Muscle of arm (tissue), 12 donors: Measurements from ENCODE around the gene PTPRN2. TPM values are rescaled to one million over a fixed set of nuclear protein-coding genes. Genes with fewer than 3 reads are reported as not detected.
"Not testable (repeated sequence)": the region's sequence is repeated elsewhere in the genome, so short reads cannot be mapped to it uniquely, and the experiment has no call there.

ENCODE experiments used
- DNase-seq: peaks from one replicate; pipeline ENCODE4 v3.0.0-alpha.2; 2013
- polyA plus RNA-seq, 12 donors: library from polyadenylated mRNA; unstranded; fragments of 120-200 nt; gene quantifications; one replicate each; pipeline ENCODE4 v1.2.1, GENCODE V29; 2013; ENCODE audit not compliant: insufficient read length in 12 of 12

The PTPRN2 gene
- polyA plus RNA-seq, 12 donors: 1.6 to 8.7 (median 2.3) TPM; not detected in 1

- DNase-seq: no peak
Measured at GRCh38 chr7:157962458-157963306, 624.9 kb downstream of the PTPRN2 start.

DNA sequence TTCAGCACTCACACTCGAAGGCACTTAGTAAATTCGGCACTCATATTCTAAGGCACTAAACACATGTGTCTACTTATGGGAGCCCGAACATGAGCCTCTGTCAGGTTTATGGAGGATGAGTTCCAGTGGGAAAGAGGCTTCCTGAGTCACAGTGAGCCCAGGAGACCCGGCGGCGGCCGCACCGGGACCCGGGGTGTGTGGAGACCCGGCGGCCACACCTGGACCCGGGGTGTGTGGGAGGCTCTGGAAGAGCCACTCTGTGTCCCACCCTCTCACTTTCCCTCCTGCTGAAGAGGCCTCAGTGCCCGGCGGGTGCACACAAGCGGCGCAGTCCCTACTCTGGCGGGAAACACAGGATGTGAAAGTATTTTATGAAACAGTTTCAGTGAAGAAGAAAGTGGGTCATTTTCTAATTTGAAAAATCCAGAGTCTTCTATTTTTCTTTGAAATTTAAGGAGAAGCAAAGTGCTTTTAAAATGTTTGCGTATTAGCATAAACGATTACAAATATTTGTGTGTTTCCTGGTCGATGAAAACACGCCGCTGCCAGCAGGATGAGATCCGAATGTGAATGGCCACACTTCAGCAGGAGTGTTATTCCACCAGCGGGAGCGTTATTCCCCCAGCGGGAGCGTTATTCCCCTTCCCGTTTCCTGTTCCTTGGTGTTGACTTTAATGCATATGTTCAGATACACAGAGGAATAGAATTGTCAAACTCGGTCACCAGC lies 625.7 kb downstream of the PTPRN2 start:
- DNase-seq: no peak

- no peak for DNase-seq
Measured at GRCh38 chr7:157955348-157955999, 632.1 kb downstream of the PTPRN2 start.

DNA sequence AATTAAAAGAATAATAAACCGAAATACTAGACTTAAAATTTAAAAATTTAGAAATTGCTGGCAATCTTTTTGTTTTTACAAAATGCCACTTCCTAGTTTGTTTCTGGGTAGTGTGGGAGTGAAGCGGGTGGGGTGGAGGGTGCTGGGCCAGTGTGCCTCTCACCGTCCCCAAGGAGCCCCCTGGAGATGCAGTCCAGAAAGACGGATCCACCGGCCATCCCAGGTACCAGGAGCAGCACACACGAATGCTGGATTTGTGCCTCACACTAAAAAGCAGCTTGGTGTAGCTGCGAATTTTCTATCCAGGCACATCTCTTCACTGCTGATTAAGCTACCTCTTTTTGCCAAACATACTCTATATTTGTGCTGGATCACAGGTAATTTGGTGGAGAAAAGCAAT lies 632.7 kb downstream of the PTPRN2 start:
- no peak for DNase-seq

DNA sequence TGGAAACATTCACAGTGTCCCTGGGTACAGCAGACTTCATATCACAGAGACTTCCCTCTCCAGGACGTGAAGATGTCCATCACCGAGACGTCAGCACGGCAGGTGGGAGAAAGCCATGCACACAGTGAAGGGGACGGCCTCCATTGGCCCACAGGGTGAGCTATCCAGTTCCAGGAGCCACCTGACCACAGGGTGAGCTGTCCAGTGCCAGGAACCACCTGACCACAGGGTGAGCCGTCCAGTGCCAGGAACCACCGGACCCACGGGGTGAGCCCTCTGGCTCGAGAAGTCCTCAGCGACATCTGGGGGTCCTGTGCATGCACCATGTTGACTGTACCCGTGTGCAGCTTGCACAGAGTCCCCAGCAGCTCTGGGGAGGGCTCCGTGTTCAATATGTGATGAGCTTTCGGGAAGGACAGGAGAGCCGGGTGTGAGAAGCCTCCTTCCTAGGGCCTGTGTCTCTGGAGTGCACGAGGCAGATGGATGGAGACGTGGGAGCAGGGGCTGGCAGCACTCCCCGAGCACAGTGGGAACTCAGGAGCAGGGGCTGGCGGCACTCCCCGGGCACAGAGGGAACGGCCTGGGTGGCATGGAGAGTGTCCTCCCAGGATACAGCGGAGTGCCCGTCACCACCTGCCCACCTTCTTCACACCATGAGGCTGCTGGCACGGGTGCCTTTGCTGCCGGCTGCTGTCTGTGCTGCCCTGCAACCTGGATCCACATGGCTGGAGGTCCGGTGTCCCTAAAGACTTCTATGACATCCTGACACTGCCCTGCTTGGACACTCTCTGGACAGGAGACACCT lies 634.6 kb downstream of the PTPRN2 start:
- no peak for DNase-seq

DNA sequence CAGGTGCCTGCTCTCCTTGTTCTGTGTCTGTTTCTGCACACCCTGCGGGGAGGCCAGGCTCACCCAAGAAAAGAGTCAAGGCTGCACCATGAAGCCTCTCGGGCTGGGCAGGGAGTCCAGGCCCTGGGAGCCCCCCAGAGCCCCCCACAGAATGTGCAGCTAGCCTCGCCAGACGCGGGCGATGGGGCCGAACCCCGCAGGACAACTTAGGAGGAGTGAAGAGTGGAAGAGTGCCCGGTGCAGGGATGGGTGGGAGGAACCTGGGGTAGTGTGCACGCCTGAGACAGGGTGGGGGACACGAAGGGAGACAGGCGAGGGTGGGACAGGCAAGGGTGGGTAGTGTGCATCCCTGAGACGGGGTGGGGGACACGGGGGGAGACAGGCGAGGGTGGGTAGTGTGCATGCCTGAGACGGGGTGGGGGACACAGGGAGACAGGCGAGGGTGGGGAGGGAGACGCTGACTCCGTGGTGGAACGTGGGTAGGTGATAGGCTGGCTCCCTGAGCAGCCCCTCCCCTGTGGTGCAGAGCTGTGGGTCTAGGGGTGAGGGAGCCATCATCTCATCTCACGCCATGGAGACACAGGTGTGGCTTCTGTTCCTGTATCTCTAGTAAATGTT lies 635.5 kb downstream of the PTPRN2 start:
- no peak for DNase-seq

DNA sequence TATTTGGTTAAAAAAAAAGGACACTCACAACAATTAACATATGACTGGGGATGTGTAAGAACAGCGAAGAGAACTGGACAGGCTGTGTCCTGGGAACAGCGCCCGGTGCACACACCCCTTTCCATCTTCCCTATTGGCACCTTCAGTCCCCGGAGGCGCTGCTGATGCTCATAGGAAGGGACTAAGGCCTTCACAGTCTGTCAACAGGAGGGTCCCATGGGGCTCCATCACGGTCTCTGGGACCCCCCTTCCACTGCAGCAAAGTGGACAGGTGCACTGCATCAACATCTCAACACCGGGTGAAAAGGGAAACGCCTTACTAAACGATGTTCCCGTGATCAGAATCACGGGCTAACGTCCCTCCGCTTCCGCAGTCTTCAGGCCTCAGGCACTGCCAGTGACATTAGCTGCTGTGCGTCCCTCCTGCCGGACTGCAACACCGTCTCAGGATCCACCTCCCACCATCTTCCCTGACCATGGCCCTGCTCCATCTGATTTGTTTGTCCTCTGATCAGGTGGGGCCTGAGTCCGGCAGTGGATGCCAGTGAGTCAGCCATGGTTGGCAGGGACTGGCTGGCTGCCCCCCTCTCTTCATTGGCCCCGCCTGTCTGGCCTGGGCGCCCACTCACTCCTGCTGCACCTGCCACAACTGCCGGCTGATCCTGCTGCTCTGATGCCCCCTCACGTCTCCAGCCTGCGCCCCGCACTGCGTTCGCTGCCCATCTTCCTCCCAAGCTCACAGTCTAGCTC lies 636.1 kb downstream of the PTPRN2 start:
- no peak for DNase-seq

DNA sequence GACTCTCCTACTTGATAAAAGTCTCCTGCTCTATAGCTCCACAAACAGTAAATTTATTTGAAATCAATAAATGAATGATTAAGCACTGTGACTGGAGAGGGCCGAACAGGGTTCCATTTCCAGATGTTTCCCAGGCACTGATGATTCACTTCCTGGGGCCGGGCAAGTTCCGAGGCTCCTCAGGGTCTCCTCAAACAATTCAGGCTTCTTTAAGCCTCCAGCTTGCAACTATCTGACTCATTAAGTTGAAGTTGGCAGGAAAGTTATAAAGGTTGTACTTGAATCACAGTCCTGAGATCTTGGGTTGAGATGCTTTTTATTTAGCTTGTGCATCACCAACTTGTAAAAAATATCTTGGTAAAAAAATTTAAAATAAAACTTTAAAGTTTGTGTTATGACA lies 637.9 kb downstream of the PTPRN2 start:
- no peak for DNase-seq

- no peak for DNase-seq
Measured at GRCh38 chr7:157947504-157947903, 640.1 kb downstream of the PTPRN2 start.

DNA sequence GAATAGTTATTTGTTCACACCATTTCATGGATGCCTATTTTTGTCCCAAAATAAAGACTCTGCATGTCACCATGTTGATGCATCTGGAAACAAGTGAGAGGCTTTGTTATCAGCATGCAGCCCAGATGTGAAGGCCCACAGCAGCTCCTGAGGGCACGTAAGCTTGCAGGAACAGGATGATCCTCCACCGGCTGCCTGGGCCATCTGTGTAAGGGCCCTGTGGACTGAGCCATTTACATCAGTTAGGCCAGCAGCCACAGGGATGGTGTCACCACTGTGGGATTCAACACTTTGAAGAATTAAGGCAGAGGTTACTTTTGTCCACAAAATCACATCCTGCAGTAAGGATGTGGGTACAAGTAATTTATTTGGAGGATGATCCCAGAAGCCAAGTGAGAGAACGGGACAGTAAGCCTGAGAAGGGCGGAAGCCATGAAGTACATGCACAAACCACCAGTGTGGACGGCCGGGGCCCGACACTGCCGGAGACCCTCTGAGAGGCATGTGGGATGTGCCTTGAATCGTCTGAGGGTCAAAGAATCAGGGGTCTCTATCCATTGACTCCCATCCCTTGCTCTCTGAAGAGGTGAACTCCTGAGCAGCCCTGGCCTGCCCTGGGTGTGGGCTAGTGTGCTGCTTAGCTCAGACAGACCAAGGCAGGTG lies 641.1 kb downstream of the PTPRN2 start:
- DNase-seq: no peak

- DNase-seq: no peak
Measured at GRCh38 chr7:157945401-157945800, 642.2 kb downstream of the PTPRN2 start.

- DNase-seq: no peak
Measured at GRCh38 chr7:157944734-157945291, 642.8 kb downstream of the PTPRN2 start.

DNA sequence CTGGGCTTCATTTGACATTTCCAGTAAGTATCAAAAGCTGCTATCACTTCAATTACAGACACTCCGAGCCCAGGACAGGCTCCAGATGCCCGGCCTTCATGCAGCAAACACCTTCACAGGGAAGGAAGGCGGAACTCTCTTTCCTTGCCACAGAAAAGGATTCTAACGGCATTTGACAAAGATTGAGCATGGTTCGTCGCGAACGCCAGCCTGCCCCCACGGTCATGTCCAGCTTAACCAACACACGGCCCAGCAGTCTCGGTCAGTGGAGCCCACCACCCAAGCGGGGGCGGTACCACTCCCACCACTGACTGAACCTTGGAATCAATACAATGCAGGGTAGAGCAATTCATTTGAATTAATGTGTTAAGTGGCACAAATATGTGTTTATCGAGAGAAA lies 643.6 kb downstream of the PTPRN2 start:
- DNase-seq: no peak

- no peak for DNase-seq
Measured at GRCh38 chr7:157943561-157943960, 644.1 kb downstream of the PTPRN2 start.

GRCh38 chr7:157941210-157941609 lies 646.4 kb downstream of the PTPRN2 start:
- no peak for DNase-seq

DNA sequence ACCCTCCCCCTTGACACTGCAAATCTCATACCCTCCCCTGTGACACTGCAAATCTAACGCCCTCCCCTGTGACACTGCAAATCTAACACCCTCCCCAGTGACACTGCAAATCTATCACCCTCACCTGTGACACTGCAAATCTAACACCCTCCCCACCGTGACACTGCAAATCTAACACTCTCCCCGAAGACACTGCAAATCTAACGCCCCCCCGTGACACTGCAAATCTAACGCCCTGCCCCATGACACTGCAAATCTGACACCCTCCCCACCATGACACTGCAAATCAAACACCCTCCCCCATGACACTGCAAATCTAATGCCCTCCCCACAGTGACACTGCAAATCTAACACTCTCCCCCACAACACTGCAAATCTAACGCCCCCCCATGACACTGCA lies 647.1 kb downstream of the PTPRN2 start:
- no peak for DNase-seq

DNA sequence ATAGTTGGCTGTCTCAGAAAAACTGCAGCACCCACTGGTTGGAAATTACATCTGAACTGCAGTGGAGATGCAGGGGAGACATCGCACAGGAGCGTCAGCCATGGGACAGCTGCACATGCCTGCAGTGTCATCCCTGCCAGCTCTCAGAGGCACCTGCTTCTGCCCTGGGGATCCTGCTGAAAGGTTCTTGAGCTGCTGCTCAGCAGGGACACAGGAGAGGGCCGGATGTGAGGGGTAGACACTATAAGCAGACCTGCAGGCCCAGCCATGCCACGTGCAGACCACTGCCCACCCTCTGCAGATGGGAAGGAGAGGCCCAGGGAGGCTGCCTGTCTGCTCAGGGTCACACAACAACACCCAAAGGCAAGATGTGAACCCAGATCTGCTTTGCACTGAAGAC lies 649.4 kb downstream of the PTPRN2 start:
- DNase-seq: no peak

GRCh38 chr7:157937406-157937805 lies 650.2 kb downstream of the PTPRN2 start:
- DNase-seq: no peak

DNA sequence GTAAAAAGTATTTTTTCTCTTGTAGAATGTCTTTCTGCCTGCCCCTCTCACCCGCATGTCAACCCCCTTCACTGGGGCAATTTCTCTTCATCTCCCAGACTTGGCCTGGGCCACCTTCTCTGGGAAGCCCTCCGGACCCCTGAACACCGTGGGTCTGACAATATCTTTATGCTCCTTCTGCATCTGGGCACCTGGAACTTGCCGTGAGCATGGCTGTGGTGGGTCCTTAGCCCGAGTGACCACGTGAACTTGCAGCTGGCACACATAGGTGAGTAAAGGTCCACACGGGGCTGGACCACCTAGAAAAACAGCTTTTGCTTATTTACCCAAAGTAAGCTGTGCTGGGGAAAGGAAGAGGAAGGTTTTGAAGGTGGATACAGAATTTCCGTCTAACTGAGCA lies 650.6 kb downstream of the PTPRN2 start:
- no peak for DNase-seq

- DNase-seq: not testable (repeated sequence)
Measured at GRCh38 chr7:157935721-157936120, 651.9 kb downstream of the PTPRN2 start.
